Measurements from ENCODE around the gene ITIH5. TPM values are rescaled to one million over a fixed set of nuclear protein-coding genes. Genes with fewer than 3 reads are reported as not detected.

ITIH5 gene
- polyA plus RNA-seq, 3 donors = not detected

DNA sequence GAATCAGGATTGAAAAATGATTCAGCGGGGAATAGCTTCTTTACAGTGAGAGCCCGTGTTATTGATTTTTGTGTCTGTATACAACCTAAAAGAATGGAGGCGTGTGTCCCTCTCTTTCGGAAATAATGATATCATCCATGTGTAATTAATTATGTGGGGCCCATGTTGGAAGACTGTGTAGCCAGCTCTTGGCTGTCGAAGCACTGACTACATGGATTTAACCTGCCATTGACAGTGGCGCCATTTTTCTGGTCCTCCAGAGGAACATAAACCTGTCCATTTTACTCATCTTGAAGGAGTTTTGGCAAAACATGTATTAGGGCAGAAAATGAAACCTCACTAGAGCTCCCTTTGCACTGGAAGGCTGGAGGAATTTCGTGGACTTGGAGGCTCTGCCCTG lies 119.6 kb downstream of the ITIH5 start:
- 100% methylated on average over 5 of the region's 7 CpGs for WGBS (ENCODE audit: insufficient coverage)
- H3K4me3 Mint-ChIP-seq = no peak overlapping the region
- H3K9me3 Mint-ChIP-seq = peaks cover 0 to 2% (median 0%) of the 10 kb centered on the region in 7 donors
- no peaks in the 10 kb centered on the region for H4K20me1 ChIP-seq (ENCODE audit: insufficient read depth, low read length)
- intact Hi-C loops (cut with micrococcal nuclease) = no loop called here
- H3K9me3 ChIP-seq (replicated peaks in 1 of 2; ENCODE audit: control insufficient read depth in 1 of 2, insufficient read depth in 1 of 2, low read length in 2 of 2) = no peaks in the 10 kb centered on the region
- DNase-seq = no peak
- H3K36me3 ChIP-seq (replicated peaks in 1 of 2; ENCODE audit: control insufficient read depth in 1 of 2, insufficient read depth in 2 of 2, low read length in 2 of 2) = no peaks in the 10 kb centered on the region
- no peak overlapping the region for H2AFZ ChIP-seq (ENCODE audit: insufficient read depth, low read depth, low read length, poor library complexity, severe bottlenecking)
- H3K27me3 Mint-ChIP-seq (ENCODE audit: low read depth in 3 of 3) = peaks cover 2 to 4% (median 3%) of the 10 kb centered on the region in 3 donors
- H3K9ac ChIP-seq (ENCODE audit: insufficient read depth, low read length, poor library complexity, severe bottlenecking) = no peak overlapping the region
- no peak overlapping the region for H3K4me2 ChIP-seq (replicated peaks; ENCODE audit: extremely low read depth, low read length, poor library complexity, severe bottlenecking)
- no peaks in the 10 kb centered on the region for H3K4me1 Mint-ChIP-seq
- H3K4me1 ChIP-seq (ENCODE audit: control insufficient read depth in 1 of 2, insufficient read depth in 2 of 2, low read length in 2 of 2) = no peaks in the 10 kb centered on the region
- H3K27ac ChIP-seq (ENCODE audit: low read depth in 1 of 2, low read length in 2 of 2) = no peak overlapping the region
- no peak overlapping the region for H3K27ac Mint-ChIP-seq
- no peaks in the 10 kb centered on the region for H3K36me3 Mint-ChIP-seq
- H3K27me3 ChIP-seq (ENCODE audit: control insufficient read depth in 2 of 2, insufficient read depth in 2 of 2, low read length in 2 of 2) = no peaks in the 10 kb centered on the region
- no peaks in the 10 kb centered on the region for H3K79me2 ChIP-seq (ENCODE audit: insufficient read depth, low read length)
- no peak for TF ChIP-seq CTCF (IDR thresholded peaks at IDR 0.05)
- no peak overlapping the region for H3K4me3 ChIP-seq (replicated peaks in 1 of 3; ENCODE audit: low read depth in 2 of 3, low read length in 3 of 3)

- Histone ChIP-seq H3K4me3 (replicated peaks in 1 of 3; ENCODE audit: low read depth in 2 of 3, low read length in 3 of 3) (no peak overlapping the region), H3K4me2 (replicated peaks; ENCODE audit: extremely low read depth, low read length, poor library complexity, severe bottlenecking) (no peak overlapping the region), H2AFZ (ENCODE audit: insufficient read depth, low read depth, low read length, poor library complexity, severe bottlenecking) (no peak overlapping the region), H3K36me3 (replicated peaks in 1 of 2; ENCODE audit: control insufficient read depth in 1 of 2, insufficient read depth in 2 of 2, low read length in 2 of 2) (no peaks in the 10 kb centered on the region), H3K4me1 (ENCODE audit: control insufficient read depth in 1 of 2, insufficient read depth in 2 of 2, low read length in 2 of 2) (no peaks in the 10 kb centered on the region), H3K27ac (ENCODE audit: low read depth in 1 of 2, low read length in 2 of 2) (no peak overlapping the region), H3K9me3 (replicated peaks in 1 of 2; ENCODE audit: control insufficient read depth in 1 of 2, insufficient read depth in 1 of 2, low read length in 2 of 2) (no peaks in the 10 kb centered on the region), H3K27me3 (ENCODE audit: control insufficient read depth in 2 of 2, insufficient read depth in 2 of 2, low read length in 2 of 2) (no peaks in the 10 kb centered on the region), H3K9ac (ENCODE audit: insufficient read depth, low read length, poor library complexity, severe bottlenecking) (no peak overlapping the region), H3K79me2 (ENCODE audit: insufficient read depth, low read length) (no peaks in the 10 kb centered on the region), H4K20me1 (ENCODE audit: insufficient read depth, low read length) (no peaks in the 10 kb centered on the region)
- peaks cover 0 to 2% (median 0%) of the 10 kb centered on the region in 7 donors for H3K9me3 Mint-ChIP-seq
- no peaks in the 10 kb centered on the region for H3K4me1 Mint-ChIP-seq
- 91% methylated on average over 6 of the region's 10 CpGs for WGBS (ENCODE audit: insufficient coverage)
- H3K27ac Mint-ChIP-seq = no peak overlapping the region
- H3K4me3 Mint-ChIP-seq = no peak overlapping the region
- no peak for DNase-seq
- intact Hi-C loops (cut with micrococcal nuclease) = no loop called here
- TF ChIP-seq CTCF (IDR thresholded peaks at IDR 0.05) = no peak
- H3K27me3 Mint-ChIP-seq (ENCODE audit: low read depth in 3 of 3) = peaks cover 2 to 3% (median 3%) of the 10 kb centered on the region in 3 donors
- no peaks in the 10 kb centered on the region for H3K36me3 Mint-ChIP-seq
These were observed 120.3 kb downstream of the ITIH5 start for GRCh38 chr10:7546385-7546967.
